Astrocyte (in vitro differentiated cells and primary cell): ENCODE measurements around the gene VKORC1.

Source experiments
- CTCF ChIP-seq: IDR thresholded peaks from 2 replicates; pipeline ENCODE4 v1.5.1; 2011; ENCODE audit warnings: low read depth, mild to moderate bottlenecking, inconsistent platforms, low read length, moderate library complexity; ENCODE audit not compliant: insufficient read depth
- EZH2 ChIP-seq: IDR thresholded peaks from 2 replicates; pipeline ENCODE4 v1.6.1; 2012; ENCODE audit warnings: mild to moderate bottlenecking, low read length, inconsistent platforms; ENCODE audit not compliant: insufficient read depth

DNA sequence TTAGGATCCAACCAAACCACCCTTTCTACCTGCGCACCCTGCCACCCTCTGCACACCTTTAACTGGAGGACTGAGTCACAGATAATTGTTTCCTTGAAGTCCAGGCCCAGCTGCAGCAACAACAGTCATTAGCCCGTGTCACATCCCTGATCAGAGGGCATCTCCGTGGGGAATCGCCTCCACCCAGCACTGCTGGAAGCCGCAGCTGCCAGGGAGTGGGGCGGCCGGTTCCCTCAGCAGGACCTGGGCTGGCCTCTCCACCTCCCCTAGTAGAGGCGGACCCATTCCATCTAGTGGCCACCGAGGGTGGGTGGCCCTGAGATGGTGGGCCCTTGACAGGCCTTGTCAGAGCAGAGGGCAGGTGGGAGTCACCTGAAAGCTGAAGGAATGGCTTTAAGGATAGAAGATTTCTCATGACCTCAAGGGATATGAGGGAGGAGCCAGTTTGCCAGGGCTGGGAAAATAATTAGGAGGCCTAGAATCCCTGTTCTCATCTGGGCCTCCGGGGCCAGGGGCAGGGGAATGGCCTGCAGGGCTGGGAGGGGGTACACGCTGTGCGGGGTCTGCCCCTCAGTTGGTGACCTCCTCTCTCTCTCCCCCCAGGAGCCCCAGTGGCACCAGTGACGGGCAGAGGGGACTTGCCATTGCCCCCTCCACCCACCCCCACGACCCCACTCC lies 12.1 kb downstream of the VKORC1 start:
- TF ChIP-seq CTCF: no peak
- TF ChIP-seq EZH2: no peak
